Activated CD4-positive, alpha-beta T cell treated with anti-CD3 and anti-CD28 coated beads, Interleukin-2, amount 50 U/mL, for 16 hours (primary cell): Measurements from ENCODE around the gene SPRY4.
"Not testable (repeated sequence)": the region's sequence is repeated elsewhere in the genome, so short reads cannot be mapped to it uniquely, and the experiment has no call there.

Experiments
- DNase-seq: peaks from one replicate; pipeline ENCODE4 v3.0.0-alpha.2; 2020

The SPRY4 gene

GRCh38 chr5:142333749-142334148 lies 8.9 kb upstream of the SPRY4 start:
- DNase-seq = not testable (repeated sequence)

- DNase-seq = no peak
Observed at GRCh38 chr5:142330444-142330843, 5.6 kb upstream of the SPRY4 start.

GRCh38 chr5:142330026-142330425 lies 5.2 kb upstream of the SPRY4 start:
- DNase-seq = no peak

GRCh38 chr5:142327111-142327842 lies 2.5 kb upstream of the SPRY4 start:
- DNase-seq = no peak

GRCh38 chr5:142326480-142326938 lies 1.7 kb upstream of the SPRY4 start:
- DNase-seq = no peak

GRCh38 chr5:142325725-142326479 lies 1.1 kb upstream of the SPRY4 start:
- DNase-seq = peak; percentile 27

GRCh38 chr5:142324136-142324870 lies 518 bp downstream of the SPRY4 start:
- DNase-seq = no peak

GRCh38 chr5:142323480-142324135 lies 1.2 kb downstream of the SPRY4 start:
- DNase-seq = no peak

GRCh38 chr5:142322747-142323479 lies 1.9 kb downstream of the SPRY4 start:
- no peak for DNase-seq

- DNase-seq = no peak
Observed at GRCh38 chr5:142322403-142322746, 2.4 kb downstream of the SPRY4 start.

GRCh38 chr5:142320851-142321560 lies 3.8 kb downstream of the SPRY4 start:
- no peak for DNase-seq

- DNase-seq = no peak
Observed at GRCh38 chr5:142320430-142320738, 4.4 kb downstream of the SPRY4 start.

- no peak for DNase-seq
Observed at GRCh38 chr5:142319560-142320429, 5.0 kb downstream of the SPRY4 start.

- no peak for DNase-seq
Observed at GRCh38 chr5:142319105-142319504, 5.7 kb downstream of the SPRY4 start.

GRCh38 chr5:142317753-142318152 lies 7.1 kb downstream of the SPRY4 start:
- no peak for DNase-seq

GRCh38 chr5:142317173-142317572 lies 7.6 kb downstream of the SPRY4 start:
- DNase-seq = no peak

- no peak for DNase-seq
Observed at GRCh38 chr5:142316681-142317080, 8.1 kb downstream of the SPRY4 start.

GRCh38 chr5:142316051-142316450 lies 8.8 kb downstream of the SPRY4 start:
- no peak for DNase-seq

- no peak for DNase-seq
Observed at GRCh38 chr5:142315096-142315900, 9.5 kb downstream of the SPRY4 start.

GRCh38 chr5:142314606-142315005 lies 10.2 kb downstream of the SPRY4 start:
- DNase-seq = no peak
